Measurements from ENCODE around the gene DNM1. TPM values are rescaled to one million over a fixed set of nuclear protein-coding genes. Genes with fewer than 3 reads are reported as not detected.

DNM1 gene
- total RNA-seq, 4 donors from 2014 or later, result 4.3 to 18.9 (median 10.1) TPM

- Histone ChIP-seq H3K4me3 (peak overlapping the region; percentile 59), H3K27me3 (no peaks in the 10 kb centered on the region), H3K9me3 (no peaks in the 10 kb centered on the region), H3K4me1 (peaks cover 46% of the 10 kb centered on the region), H3K36me3 (peaks cover 2% of the 10 kb centered on the region), H3K27ac (no peak overlapping the region)
- TF ChIP-seq EP300 (IDR thresholded peaks at IDR 0.05) (no peak), POLR2AphosphoS5 (IDR thresholded peaks at IDR 0.05) (no peak), CTCF (IDR thresholded peaks at IDR 0.05) (no peak), POLR2A (IDR thresholded peaks at IDR 0.05) (no peak)
- WGBS, result 72% methylated on average over 3 of the region's 3 CpGs
- DNase-seq (ENCODE audit: low spot score in 2 of 2), result no peak
Observed at GRCh38 chr9:128251732-128252100, 48.5 kb downstream of the DNM1 start.

- no peaks in the 10 kb centered on the region for H3K9me3 ChIP-seq
- no peak for DNase-seq (ENCODE audit: low spot score in 2 of 2)
- no peaks in the 10 kb centered on the region for H3K27me3 ChIP-seq
- H3K36me3 ChIP-seq, result peaks cover 11% of the 10 kb centered on the region
- peak overlapping the region; percentile 6 for H3K4me3 ChIP-seq
- no peak for TF ChIP-seq CTCF (IDR thresholded peaks at IDR 0.05)
- TF ChIP-seq EP300 (IDR thresholded peaks at IDR 0.05), result no peak
- TF ChIP-seq POLR2A (IDR thresholded peaks at IDR 0.05), result no peak
- no peak for TF ChIP-seq POLR2AphosphoS5 (IDR thresholded peaks at IDR 0.05)
- H3K4me1 ChIP-seq, result peaks cover 46% of the 10 kb centered on the region
- 82% methylated on average over 14 of the region's 25 CpGs for WGBS
- peak overlapping the region; percentile 58 for H3K27ac ChIP-seq
Observed at GRCh38 chr9:128252317-128253139, 49.3 kb downstream of the DNM1 start.

- TF ChIP-seq POLR2AphosphoS5 (IDR thresholded peaks at IDR 0.05), result no peak
- TF ChIP-seq EP300 (IDR thresholded peaks at IDR 0.05), result no peak
- TF ChIP-seq CTCF (IDR thresholded peaks at IDR 0.05), result no peak
- no peak for TF ChIP-seq POLR2A (IDR thresholded peaks at IDR 0.05)
- Histone ChIP-seq H3K27me3 (no peaks in the 10 kb centered on the region), H3K27ac (peak overlapping the region; percentile 58), H3K36me3 (peaks cover 19% of the 10 kb centered on the region), H3K9me3 (no peaks in the 10 kb centered on the region), H3K4me1 (peaks cover 46% of the 10 kb centered on the region), H3K4me3 (peak overlapping the region; percentile 6)
- WGBS, result 70% methylated on average over 17 of the region's 31 CpGs
- no peak for DNase-seq (ENCODE audit: low spot score in 2 of 2)
Observed at GRCh38 chr9:128253140-128253990, 50.2 kb downstream of the DNM1 start.

GRCh38 chr9:128253991-128254346 lies 50.8 kb downstream of the DNM1 start:
- 76% methylated on average over 7 of the region's 7 CpGs for WGBS

More at GRCh38 chr9:128253991-128254346, 50.8 kb downstream of the DNM1 start:
- TF ChIP-seq POLR2A (IDR thresholded peaks at IDR 0.05) (no peak), CTCF (IDR thresholded peaks at IDR 0.05) (no peak), EP300 (IDR thresholded peaks at IDR 0.05) (no peak), POLR2AphosphoS5 (IDR thresholded peaks at IDR 0.05) (no peak)
- no peaks in the 10 kb centered on the region for H3K27me3 ChIP-seq
- H3K27ac ChIP-seq, result peak overlapping the region; percentile 20
- H3K4me3 ChIP-seq, result no peak overlapping the region
- peaks cover 46% of the 10 kb centered on the region for H3K4me1 ChIP-seq
- H3K9me3 ChIP-seq, result no peaks in the 10 kb centered on the region
- DNase-seq (ENCODE audit: low spot score in 2 of 2), result no peak
- H3K36me3 ChIP-seq, result peaks cover 25% of the 10 kb centered on the region
